Measurements from ENCODE around the gene TBCEL.

GRCh38 chr11:121110871-121111724 is 87.2 kb downstream of the TBCEL start:
- no peak for TF ChIP-seq EZH2 (IDR thresholded peaks at IDR 0.05; ENCODE audit: borderline replicate concordance, low read depth, low read length, severe bottlenecking)
- TF ChIP-seq, protein P1, sequence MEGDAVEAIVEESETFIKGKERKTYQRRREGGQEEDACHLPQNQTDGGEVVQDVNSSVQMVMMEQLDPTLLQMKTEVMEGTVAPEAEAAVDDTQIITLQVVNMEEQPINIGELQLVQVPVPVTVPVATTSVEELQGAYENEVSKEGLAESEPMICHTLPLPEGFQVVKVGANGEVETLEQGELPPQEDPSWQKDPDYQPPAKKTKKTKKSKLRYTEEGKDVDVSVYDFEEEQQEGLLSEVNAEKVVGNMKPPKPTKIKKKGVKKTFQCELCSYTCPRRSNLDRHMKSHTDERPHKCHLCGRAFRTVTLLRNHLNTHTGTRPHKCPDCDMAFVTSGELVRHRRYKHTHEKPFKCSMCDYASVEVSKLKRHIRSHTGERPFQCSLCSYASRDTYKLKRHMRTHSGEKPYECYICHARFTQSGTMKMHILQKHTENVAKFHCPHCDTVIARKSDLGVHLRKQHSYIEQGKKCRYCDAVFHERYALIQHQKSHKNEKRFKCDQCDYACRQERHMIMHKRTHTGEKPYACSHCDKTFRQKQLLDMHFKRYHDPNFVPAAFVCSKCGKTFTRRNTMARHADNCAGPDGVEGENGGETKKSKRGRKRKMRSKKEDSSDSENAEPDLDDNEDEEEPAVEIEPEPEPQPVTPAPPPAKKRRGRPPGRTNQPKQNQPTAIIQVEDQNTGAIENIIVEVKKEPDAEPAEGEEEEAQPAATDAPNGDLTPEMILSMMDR (IDR thresholded peaks at IDR 0.05; ENCODE audit: extremely low read depth in 1 of 2, insufficient read depth in 1 of 2, low read depth in 1 of 2, low read length in 2 of 2): no peak
- no peak for TF ChIP-seq MAX (IDR thresholded peaks at IDR 0.05; ENCODE audit: insufficient read depth, insufficient read length)
- no peak for TF ChIP-seq POLR2A (IDR thresholded peaks at IDR 0.05; ENCODE audit: low read depth, low read length)
- TF ChIP-seq GATA2 (IDR thresholded peaks at IDR 0.05; ENCODE audit: insufficient read depth, insufficient read length, low read depth, low read length): no peak
- TF ChIP-seq POLR2AphosphoS5 (IDR thresholded peaks at IDR 0.05; ENCODE audit: insufficient read depth, low read depth, low read length): no peak
- no peak for TF ChIP-seq FOS (IDR thresholded peaks at IDR 0.05; ENCODE audit: borderline replicate concordance, insufficient read depth, low read length)
- TF ChIP-seq MYC (IDR thresholded peaks at IDR 0.05; ENCODE audit: low read depth, low read length): no peak

All from endothelial cell of umbilical vein (primary cell).